ENCODE measurements around the gene DUSP22. TPM values are rescaled to one million over a fixed set of nuclear protein-coding genes. Genes with fewer than 3 reads are reported as not detected.

The DUSP22 gene
- total and polyA plus RNA-seq, 2 donors (not counting 1 experiment from before 2014, with no cell fraction given) = 117 to 133 TPM

GRCh38 chr6:346386-347030 is 54.2 kb downstream of the DUSP22 start:
- Histone ChIP-seq H3K4me2 (replicated peaks; ENCODE audit: low read depth, low read length, poor library complexity, severe bottlenecking) (peak overlapping the region; percentile 54), H3K9ac (ENCODE audit: low read length) (peak overlapping the region; percentile 19)
- POLR2A ChIA-PET = no interaction called here

DNA sequence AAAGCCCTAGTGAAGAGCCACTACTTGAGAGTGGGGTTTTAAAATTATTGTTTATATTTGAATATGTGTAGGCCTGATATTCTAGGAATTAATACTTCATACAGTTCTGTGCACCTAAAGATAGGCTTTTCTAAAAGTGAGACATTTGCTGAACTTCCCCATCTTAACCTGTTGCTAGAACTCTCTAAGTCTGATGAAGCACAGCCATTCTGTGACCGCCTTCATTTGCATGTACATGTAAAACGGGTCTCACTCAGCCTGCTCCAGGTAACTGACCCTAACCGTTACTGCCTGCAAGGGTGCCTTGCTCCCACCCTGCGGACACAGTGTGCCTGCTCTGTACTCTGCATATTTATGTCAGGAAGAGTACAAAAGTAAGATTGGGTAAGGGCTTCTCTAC is 54.9 kb downstream of the DUSP22 start:
- H3K9me3 Mint-ChIP-seq (ENCODE audit: insufficient read depth) = no peaks in the 10 kb centered on the region
- WGBS (ENCODE audit: insufficient coverage) = 18% methylated on average over 3 of the region's 4 CpGs
- peaks cover 82% of the 10 kb centered on the region for H3K79me2 ChIP-seq (ENCODE audit: control insufficient read depth, insufficient read depth, low read length)
- peak overlapping the region; percentile 54 to 60 for H3K27ac ChIP-seq (ENCODE audit: low read length in 2 of 2)
- no peaks in the 10 kb centered on the region for H3K27me3 Mint-ChIP-seq
- ATAC-seq (ENCODE audit: low read depth) (peak; percentile 94), DNase-seq (peak; percentile 87)
- intact Hi-C loops (cut with micrococcal nuclease) = loop anchor here (1.0 kb wide), 1 partner anchor 9 kb away; no protein-coding TSS in a partner anchor
- H3K27ac Mint-ChIP-seq = peak overlapping the region; percentile 86
- peaks cover 60% of the 10 kb centered on the region for H3K4me1 Mint-ChIP-seq
- H2AFZ ChIP-seq (ENCODE audit: insufficient read depth, low read depth, low read length, poor library complexity, severe bottlenecking) = peak overlapping the region; percentile 6
- peak overlapping the region; percentile 54 for H3K4me2 ChIP-seq (replicated peaks; ENCODE audit: low read depth, low read length, poor library complexity, severe bottlenecking)
- TF ChIP-seq, protein P1, sequence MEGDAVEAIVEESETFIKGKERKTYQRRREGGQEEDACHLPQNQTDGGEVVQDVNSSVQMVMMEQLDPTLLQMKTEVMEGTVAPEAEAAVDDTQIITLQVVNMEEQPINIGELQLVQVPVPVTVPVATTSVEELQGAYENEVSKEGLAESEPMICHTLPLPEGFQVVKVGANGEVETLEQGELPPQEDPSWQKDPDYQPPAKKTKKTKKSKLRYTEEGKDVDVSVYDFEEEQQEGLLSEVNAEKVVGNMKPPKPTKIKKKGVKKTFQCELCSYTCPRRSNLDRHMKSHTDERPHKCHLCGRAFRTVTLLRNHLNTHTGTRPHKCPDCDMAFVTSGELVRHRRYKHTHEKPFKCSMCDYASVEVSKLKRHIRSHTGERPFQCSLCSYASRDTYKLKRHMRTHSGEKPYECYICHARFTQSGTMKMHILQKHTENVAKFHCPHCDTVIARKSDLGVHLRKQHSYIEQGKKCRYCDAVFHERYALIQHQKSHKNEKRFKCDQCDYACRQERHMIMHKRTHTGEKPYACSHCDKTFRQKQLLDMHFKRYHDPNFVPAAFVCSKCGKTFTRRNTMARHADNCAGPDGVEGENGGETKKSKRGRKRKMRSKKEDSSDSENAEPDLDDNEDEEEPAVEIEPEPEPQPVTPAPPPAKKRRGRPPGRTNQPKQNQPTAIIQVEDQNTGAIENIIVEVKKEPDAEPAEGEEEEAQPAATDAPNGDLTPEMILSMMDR (IDR thresholded peaks at IDR 0.05) = no peak
- TF ChIP-seq EZH2 (IDR thresholded peaks at IDR 0.05; ENCODE audit: borderline replicate concordance, insufficient read depth, low read depth, low read length, poor library complexity, severe bottlenecking) = no peak
- H3K4me3 Mint-ChIP-seq = peak overlapping the region; percentile 66
- POLR2A ChIA-PET = no interaction called here
- peak overlapping the region; percentile 19 for H3K9ac ChIP-seq (ENCODE audit: low read length)
- no peaks in the 10 kb centered on the region for H4K20me1 ChIP-seq (ENCODE audit: control insufficient read depth, insufficient read depth, low read length, poor library complexity, severe bottlenecking)
- H3K4me3 ChIP-seq (ENCODE audit: control extremely low read depth in 1 of 5, extremely low read depth in 1 of 5, insufficient read depth in 1 of 5, low read depth in 2 of 5, low read length in 4 of 5) = no peak overlapping the region
- peaks cover 0 to 41% (median 0%) of the 10 kb centered on the region in 3 donors for H3K9me3 ChIP-seq (ENCODE audit: control extremely low read depth in 1 of 3, control insufficient read depth in 2 of 3, insufficient read depth in 1 of 3, low read length in 2 of 3)
- CTCF ChIA-PET = no interaction called here
- H3K4me1 ChIP-seq (ENCODE audit: control insufficient read depth in 2 of 2, insufficient read depth in 2 of 2, low read length in 2 of 2) = peaks cover 31 to 75% of the 10 kb centered on the region in 2 donors
- no peaks in the 10 kb centered on the region for H3K27me3 ChIP-seq (replicated peaks in 1 of 4; ENCODE audit: control extremely low read depth in 1 of 4, control insufficient read depth in 3 of 4, insufficient read depth in 4 of 4, low read length in 3 of 4)
- peaks cover 0 to 91% of the 10 kb centered on the region in 2 experiments for H3K36me3 ChIP-seq (replicated peaks in 1 of 2; ENCODE audit: control extremely low read depth in 1 of 2, control insufficient read depth in 1 of 2, extremely low read depth in 1 of 2, insufficient read depth in 2 of 2, low read length in 1 of 2)

More at GRCh38 chr6:346386-347030, 54.2 kb downstream of the DUSP22 start:
- 91% methylated on average over 6 of the region's 10 CpGs for whole genome bisulfite sequencing (ENCODE audit: insufficient coverage)
- peak overlapping the region; percentile 54 to 60 for H3K27ac ChIP-seq (ENCODE audit: low read length in 2 of 2)
- peaks cover 0 to 90% of the 10 kb centered on the region in 2 experiments for H3K36me3 ChIP-seq (replicated peaks in 1 of 2; ENCODE audit: control extremely low read depth in 1 of 2, control insufficient read depth in 1 of 2, extremely low read depth in 1 of 2, insufficient read depth in 2 of 2, low read length in 1 of 2)
- TF ChIP-seq EZH2 (IDR thresholded peaks at IDR 0.05; ENCODE audit: borderline replicate concordance, insufficient read depth, low read depth, low read length, poor library complexity, severe bottlenecking) = no peak
- TF ChIP-seq, protein P1 (IDR thresholded peaks at IDR 0.05) = no peak
- Mint-ChIP-seq H3K27ac (peak overlapping the region; percentile 86), H3K4me1 (peaks cover 67% of the 10 kb centered on the region), H3K9me3 (ENCODE audit: insufficient read depth) (no peaks in the 10 kb centered on the region), H3K4me3 (no peak overlapping the region), H3K27me3 (no peaks in the 10 kb centered on the region)
- peaks cover 82% of the 10 kb centered on the region for H3K79me2 ChIP-seq (ENCODE audit: control insufficient read depth, insufficient read depth, low read length)
- peaks cover 0 to 39% (median 0%) of the 10 kb centered on the region in 3 donors for H3K9me3 ChIP-seq (ENCODE audit: control extremely low read depth in 1 of 3, control insufficient read depth in 2 of 3, insufficient read depth in 1 of 3, low read length in 2 of 3)
- H3K4me1 ChIP-seq (ENCODE audit: control insufficient read depth in 2 of 2, insufficient read depth in 2 of 2, low read length in 2 of 2) = peaks cover 39 to 79% of the 10 kb centered on the region in 2 donors
- intact Hi-C loops (cut with micrococcal nuclease) = loop anchor here (1.0 kb wide), 1 partner anchor 8 kb away; no protein-coding TSS in a partner anchor
- no peak overlapping the region for H3K4me3 ChIP-seq (ENCODE audit: control extremely low read depth in 1 of 5, extremely low read depth in 1 of 5, insufficient read depth in 1 of 5, low read depth in 2 of 5, low read length in 4 of 5)
- DNase-seq = no peak
- no peaks in the 10 kb centered on the region for H4K20me1 ChIP-seq (ENCODE audit: control insufficient read depth, insufficient read depth, low read length, poor library complexity, severe bottlenecking)
- no peak overlapping the region for H2AFZ ChIP-seq (ENCODE audit: insufficient read depth, low read depth, low read length, poor library complexity, severe bottlenecking)
- no peak for ATAC-seq (ENCODE audit: low read depth)
- CTCF ChIA-PET = no interaction called here
- H3K27me3 ChIP-seq (replicated peaks in 1 of 4; ENCODE audit: control extremely low read depth in 1 of 4, control insufficient read depth in 3 of 4, insufficient read depth in 4 of 4, low read length in 3 of 4) = no peaks in the 10 kb centered on the region
